Liver (tissue), 9 donors: ENCODE data around the gene DNAJC10. TPM values are rescaled to one million over a fixed set of nuclear protein-coding genes. Genes with fewer than 3 reads are reported as not detected.

Experiments used
- DNase-seq: peaks from one replicate; pipeline ENCODE4 v3.0.0-alpha.2; 2017; ENCODE audit warnings: low spot score
- H3K27ac ChIP-seq, 2 donors: one replicate each; pipeline ENCODE4 v1.7.0; 2013; ENCODE audit warnings: inconsistent platforms in 2 of 2, low read length in 2 of 2, control low read depth in 1 of 2, low read depth in 1 of 2, mild to moderate bottlenecking in 1 of 2
- H3K27me3 ChIP-seq, 4 donors: one replicate each; pipeline versions ENCODE4 v1.6.1 to v1.7.0; 2013; ENCODE audit warnings: low read length in 3 of 4, inconsistent platforms in 1 of 4, mild to moderate bottlenecking in 1 of 4, moderate library complexity in 1 of 4; ENCODE audit not compliant: control insufficient read depth in 4 of 4, insufficient read depth in 4 of 4
- H3K36me3 ChIP-seq, 4 donors: one replicate each; pipeline versions ENCODE4 v1.6.1 to v1.7.0; 2013; ENCODE audit warnings: low read length in 3 of 4, mild to moderate bottlenecking in 3 of 4, low read depth in 1 of 4, moderate library complexity in 1 of 4; ENCODE audit not compliant: control insufficient read depth in 4 of 4, insufficient read depth in 3 of 4
- H3K4me1 ChIP-seq, 4 donors: one replicate each; pipeline versions ENCODE4 v1.6.1 to v1.7.0; 2013; ENCODE audit warnings: low read length in 3 of 4, mild to moderate bottlenecking in 3 of 4, moderate library complexity in 1 of 4; ENCODE audit not compliant: control insufficient read depth in 4 of 4, insufficient read depth in 4 of 4
- H3K4me3 ChIP-seq, 3 donors: one replicate each; pipeline versions ENCODE4 v1.6.1 to v1.7.0; 2013; ENCODE audit warnings: low read length in 3 of 3, control low read depth in 1 of 3, low read depth in 1 of 3, mild to moderate bottlenecking in 1 of 3
- H3K9ac ChIP-seq, 2 donors: one replicate each; pipeline ENCODE4 v1.7.0; 2013; ENCODE audit warnings: low read length in 2 of 2, mild to moderate bottlenecking in 2 of 2, moderate library complexity in 2 of 2, control low read depth in 1 of 2, low read depth in 1 of 2
- H3K9me3 ChIP-seq, 4 donors: one replicate each; pipeline versions ENCODE4 v1.6.1 to v1.7.0; 2013; ENCODE audit warnings: low read length in 3 of 4; ENCODE audit not compliant: control insufficient read depth in 4 of 4
- EGR1 ChIP-seq, 2 donors: IDR thresholded peaks; 2 replicates each; pipeline ENCODE4 v1.6.1; 2016 to 2018; ENCODE audit warnings: antibody characterized with exemption in 2 of 2, low read depth in 2 of 2
- FOXA1 ChIP-seq: IDR thresholded peaks from 2 replicates; pipeline ENCODE4 v1.6.1; 2016; ENCODE audit warnings: antibody characterized with exemption
- FOXA2 ChIP-seq: IDR thresholded peaks from 2 replicates; pipeline ENCODE4 v1.6.1; 2016; ENCODE audit warnings: antibody characterized with exemption
- GABPA ChIP-seq, 2 donors: IDR thresholded peaks in 1 of 2; conservative IDR thresholded peaks in 1 of 2; 2 replicates each; pipeline ENCODE4 v1.6.1; 2016; ENCODE audit warnings: antibody characterized with exemption in 2 of 2, mild to moderate bottlenecking in 1 of 2, moderate library complexity in 1 of 2
- HNF4A ChIP-seq, 2 donors: conservative IDR thresholded peaks; 2 replicates each; pipeline ENCODE4 v1.6.1; 2016; ENCODE audit warnings: antibody characterized with exemption in 2 of 2, mild to moderate bottlenecking in 2 of 2
- HNF4G ChIP-seq: IDR thresholded peaks from 2 replicates; pipeline ENCODE4 v1.6.1; 2016; ENCODE audit warnings: antibody characterized with exemption
- JUND ChIP-seq, 2 donors: IDR thresholded peaks; 2 replicates each; pipeline ENCODE4 v1.6.1; 2016; ENCODE audit warnings: antibody characterized with exemption in 2 of 2
- NR2F2 ChIP-seq: IDR thresholded peaks from 2 replicates; pipeline ENCODE4 v1.6.1; 2016; ENCODE audit warnings: antibody characterized with exemption
- RAD21 ChIP-seq, 2 donors: IDR thresholded peaks; 2 replicates each; pipeline ENCODE4 v1.6.1; 2016; ENCODE audit warnings: antibody characterized with exemption in 2 of 2, mild to moderate bottlenecking in 2 of 2
- REST ChIP-seq: IDR thresholded peaks from 2 replicates; pipeline ENCODE4 v1.6.1; 2016; ENCODE audit warnings: antibody characterized with exemption, mild to moderate bottlenecking
- RXRA ChIP-seq, 2 donors: IDR thresholded peaks; 2 replicates each; pipeline ENCODE4 v1.6.1; 2017 to 2018; ENCODE audit warnings: antibody characterized with exemption in 2 of 2, mild to moderate bottlenecking in 1 of 2
- SP1 ChIP-seq: IDR thresholded peaks from 2 replicates; pipeline ENCODE4 v1.6.1; 2018; ENCODE audit warnings: antibody characterized with exemption, mild to moderate bottlenecking
- TAF1 ChIP-seq: conservative IDR thresholded peaks from 2 replicates; pipeline ENCODE4 v1.6.1; 2016; ENCODE audit warnings: antibody characterized with exemption, mild to moderate bottlenecking
- YY1 ChIP-seq: IDR thresholded peaks from 2 replicates; pipeline ENCODE4 v1.6.1; 2016; ENCODE audit warnings: antibody characterized with exemption, mild to moderate bottlenecking
- WGBS: extraction: QIAGEN DNeasy Blood & Tissue Kit; methylation state at CpG from one replicate; pipeline ENCODE4 v1.1.7; 2013; 5-methylcytosine and 5-hydroxymethylcytosine counted together
- polyA plus RNA-seq, 2 donors: library from polyadenylated mRNA; stranded (reverse) in 1 of 2; unstranded in 1 of 2; fragments of 200-250 nt in 1 of 2; fragments of >200 nt in 1 of 2; fragmentation: Nextera tagmentation in 1 of 2; extraction: Ambion mirVana in 1 of 2; gene quantifications; one replicate each; pipeline versions ENCODE4 v1.2.1 to v1.2.3, GENCODE V29; 2013 to 2015
- total RNA-seq, 2 donors: library from RNA; depleted of rRNA; stranded (reverse); fragments of >200 nt; gene quantifications; one replicate each; pipeline ENCODE4 v1.2.3, GENCODE V29; 2014
- TF ChIP-seq, protein P1 (sequence below): IDR thresholded peaks from 2 replicates; pipeline ENCODE4 v1.6.1; 2016; ENCODE audit warnings: antibody characterized with exemption
- TF ChIP-seq, protein P2 (sequence below): IDR thresholded peaks from 2 replicates; pipeline ENCODE4 v1.6.1; 2016; ENCODE audit warnings: antibody characterized with exemption
- TF ChIP-seq, protein P3 (sequence below): IDR thresholded peaks from 2 replicates; pipeline ENCODE4 v1.6.1; 2016; ENCODE audit warnings: antibody characterized with exemption
- TF ChIP-seq, protein P4 (sequence below): fragments of 150-350 bp; IDR thresholded peaks from 2 replicates; pipeline ENCODE4 v1.5.1; 2017; ENCODE audit warnings: improper control_type of control experiment, low read depth, low read length; ENCODE audit not compliant: missing input control
- donor health status: healthy.
- donor health status: healthy.
- donor health status: healthy.
- donor health status: healthy.
- donor health status: healthy.

Gene DNAJC10
- total and polyA plus RNA-seq, 4 donors = 16.3 to 46.4 (median 21.2) TPM

DNA sequence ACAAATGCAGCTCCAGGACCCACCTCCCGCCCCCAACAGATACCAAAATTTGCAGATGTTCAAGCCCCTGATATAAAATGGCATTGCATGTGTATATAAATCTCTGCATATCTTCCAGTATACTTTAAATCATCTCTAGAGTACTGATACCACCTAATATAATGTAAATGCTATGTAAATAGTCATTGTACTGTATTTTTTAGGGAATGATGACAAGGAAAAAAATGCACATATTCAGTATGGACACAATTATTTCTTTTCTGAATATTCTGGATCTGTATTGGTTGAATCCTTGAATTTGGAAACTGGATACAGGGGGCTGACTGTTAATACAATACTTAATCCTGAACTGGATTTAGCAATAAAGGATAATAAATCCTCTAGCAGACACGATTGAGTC lies 82.7 kb downstream of the DNAJC10 start:
- TF ChIP-seq GABPA (IDR thresholded peaks at IDR 0.05 in 1 of 2, conservative IDR thresholded peaks at IDR 0.05 in 1 of 2) = no peak
- no peak for TF ChIP-seq RAD21 (IDR thresholded peaks at IDR 0.05)
- TF ChIP-seq RXRA (IDR thresholded peaks at IDR 0.05) = no peak
- TF ChIP-seq, protein P1, sequence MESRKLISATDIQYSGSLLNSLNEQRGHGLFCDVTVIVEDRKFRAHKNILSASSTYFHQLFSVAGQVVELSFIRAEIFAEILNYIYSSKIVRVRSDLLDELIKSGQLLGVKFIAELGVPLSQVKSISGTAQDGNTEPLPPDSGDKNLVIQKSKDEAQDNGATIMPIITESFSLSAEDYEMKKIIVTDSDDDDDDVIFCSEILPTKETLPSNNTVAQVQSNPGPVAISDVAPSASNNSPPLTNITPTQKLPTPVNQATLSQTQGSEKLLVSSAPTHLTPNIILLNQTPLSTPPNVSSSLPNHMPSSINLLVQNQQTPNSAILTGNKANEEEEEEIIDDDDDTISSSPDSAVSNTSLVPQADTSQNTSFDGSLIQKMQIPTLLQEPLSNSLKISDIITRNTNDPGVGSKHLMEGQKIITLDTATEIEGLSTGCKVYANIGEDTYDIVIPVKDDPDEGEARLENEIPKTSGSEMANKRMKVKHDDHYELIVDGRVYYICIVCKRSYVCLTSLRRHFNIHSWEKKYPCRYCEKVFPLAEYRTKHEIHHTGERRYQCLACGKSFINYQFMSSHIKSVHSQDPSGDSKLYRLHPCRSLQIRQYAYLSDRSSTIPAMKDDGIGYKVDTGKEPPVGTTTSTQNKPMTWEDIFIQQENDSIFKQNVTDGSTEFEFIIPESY = no peak
- TF ChIP-seq REST = no peak
- TF ChIP-seq, protein P2, sequence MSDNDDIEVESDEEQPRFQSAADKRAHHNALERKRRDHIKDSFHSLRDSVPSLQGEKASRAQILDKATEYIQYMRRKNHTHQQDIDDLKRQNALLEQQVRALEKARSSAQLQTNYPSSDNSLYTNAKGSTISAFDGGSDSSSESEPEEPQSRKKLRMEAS = no peak
- no peak for TF ChIP-seq HNF4A (conservative IDR thresholded peaks at IDR 0.05)
- TF ChIP-seq FOXA2 = no peak
- TF ChIP-seq NR2F2 = no peak
- TF ChIP-seq FOXA1 = no peak
- TF ChIP-seq, protein P3, sequence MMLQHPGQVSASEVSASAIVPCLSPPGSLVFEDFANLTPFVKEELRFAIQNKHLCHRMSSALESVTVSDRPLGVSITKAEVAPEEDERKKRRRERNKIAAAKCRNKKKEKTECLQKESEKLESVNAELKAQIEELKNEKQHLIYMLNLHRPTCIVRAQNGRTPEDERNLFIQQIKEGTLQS = no peak
- TF ChIP-seq TAF1 = no peak
- TF ChIP-seq HNF4G = no peak
- no peak for TF ChIP-seq JUND (IDR thresholded peaks at IDR 0.05)
- no peak for TF ChIP-seq SP1
- TF ChIP-seq, protein P4, sequence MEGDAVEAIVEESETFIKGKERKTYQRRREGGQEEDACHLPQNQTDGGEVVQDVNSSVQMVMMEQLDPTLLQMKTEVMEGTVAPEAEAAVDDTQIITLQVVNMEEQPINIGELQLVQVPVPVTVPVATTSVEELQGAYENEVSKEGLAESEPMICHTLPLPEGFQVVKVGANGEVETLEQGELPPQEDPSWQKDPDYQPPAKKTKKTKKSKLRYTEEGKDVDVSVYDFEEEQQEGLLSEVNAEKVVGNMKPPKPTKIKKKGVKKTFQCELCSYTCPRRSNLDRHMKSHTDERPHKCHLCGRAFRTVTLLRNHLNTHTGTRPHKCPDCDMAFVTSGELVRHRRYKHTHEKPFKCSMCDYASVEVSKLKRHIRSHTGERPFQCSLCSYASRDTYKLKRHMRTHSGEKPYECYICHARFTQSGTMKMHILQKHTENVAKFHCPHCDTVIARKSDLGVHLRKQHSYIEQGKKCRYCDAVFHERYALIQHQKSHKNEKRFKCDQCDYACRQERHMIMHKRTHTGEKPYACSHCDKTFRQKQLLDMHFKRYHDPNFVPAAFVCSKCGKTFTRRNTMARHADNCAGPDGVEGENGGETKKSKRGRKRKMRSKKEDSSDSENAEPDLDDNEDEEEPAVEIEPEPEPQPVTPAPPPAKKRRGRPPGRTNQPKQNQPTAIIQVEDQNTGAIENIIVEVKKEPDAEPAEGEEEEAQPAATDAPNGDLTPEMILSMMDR = no peak
- no peak for TF ChIP-seq YY1
- TF ChIP-seq EGR1 (IDR thresholded peaks at IDR 0.05; ENCODE audit: low read depth in 2 of 2) = no peak
- H3K4me3 ChIP-seq = no peak overlapping the region
- no peak for DNase-seq
- no peaks in the 10 kb centered on the region for H3K27me3 ChIP-seq
- H3K9me3 ChIP-seq = no peaks in the 10 kb centered on the region
- no peak overlapping the region for H3K9ac ChIP-seq
- 81% methylated on average over 2 of the region's 2 CpGs for WGBS
- no peaks in the 10 kb centered on the region for H3K4me1 ChIP-seq
- no peaks in the 10 kb centered on the region for H3K36me3 ChIP-seq
- no peak overlapping the region for H3K27ac ChIP-seq
